Inflammatory macrophage treated with lipopolysaccharide for 1 hour (primary cell): ENCODE data around the gene KIRREL3.

Experiments used
- DNase-seq, 2 donors: peaks; one replicate each; pipeline ENCODE4 v3.0.0-alpha.2; 2020 to 2022

Gene KIRREL3

GRCh38 chr11:126497581-126498122 lies 502.9 kb downstream of the KIRREL3 start:
- no peak for DNase-seq

DNA sequence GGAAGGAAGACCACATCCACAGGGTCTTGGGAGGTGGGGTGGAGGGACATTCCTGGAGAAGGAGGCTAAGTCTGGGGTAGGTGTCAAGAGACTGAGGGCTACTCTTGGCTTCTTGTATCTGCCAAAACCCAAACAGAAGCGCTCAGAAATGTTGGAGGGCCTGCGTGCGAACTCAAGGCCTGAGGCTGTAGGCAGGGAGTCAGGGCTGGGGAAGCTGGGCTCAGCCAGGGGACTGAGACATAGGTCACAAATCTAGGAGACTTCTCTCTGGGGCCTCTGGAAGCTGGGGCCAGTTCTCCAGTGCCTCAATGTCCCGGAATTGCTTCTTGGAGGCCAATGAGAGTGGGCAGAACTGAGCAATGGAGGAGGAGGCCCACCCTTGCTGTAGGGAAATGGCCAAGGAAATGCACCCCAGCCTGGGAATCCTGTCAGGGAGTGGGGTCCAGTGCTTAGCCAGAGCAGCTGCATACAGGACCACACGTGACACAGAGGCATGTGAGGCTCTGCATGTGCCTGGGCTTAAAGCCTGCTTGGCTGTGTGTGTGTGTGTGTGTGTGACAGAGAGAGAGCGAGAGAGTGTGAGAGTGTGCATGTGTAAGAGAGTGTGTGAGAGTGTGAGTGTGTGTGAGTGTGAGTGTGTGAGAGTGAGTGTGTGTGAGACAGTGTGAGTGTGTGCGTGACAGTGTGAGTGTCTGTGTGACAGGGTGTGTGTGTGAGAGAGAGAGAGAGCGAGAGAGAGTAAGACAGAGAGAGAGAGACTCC lies 503.8 kb downstream of the KIRREL3 start:
- no peak for DNase-seq

GRCh38 chr11:126495281-126496220 lies 505.0 kb downstream of the KIRREL3 start:
- DNase-seq, result no peak

DNA sequence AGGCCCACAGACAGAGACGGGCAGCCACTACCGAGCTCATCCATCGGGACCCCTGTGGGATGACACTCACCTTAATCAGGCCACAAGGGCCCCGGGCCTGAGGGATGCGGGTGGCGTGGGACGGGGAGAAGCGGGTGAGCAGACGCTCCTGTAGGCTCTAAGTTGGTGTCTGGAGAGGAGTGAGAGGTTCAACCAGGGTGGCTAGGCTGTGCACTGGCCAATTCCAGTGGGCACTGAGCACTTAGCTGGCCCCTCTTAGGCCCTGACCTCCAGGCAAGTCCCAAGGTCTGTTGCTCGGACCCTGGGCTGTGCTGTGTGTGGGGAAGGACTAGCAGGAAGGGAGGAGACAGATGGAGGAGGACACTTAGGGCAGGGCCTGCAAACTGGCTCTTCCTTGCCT lies 505.7 kb downstream of the KIRREL3 start:
- DNase-seq, result no peak

DNA sequence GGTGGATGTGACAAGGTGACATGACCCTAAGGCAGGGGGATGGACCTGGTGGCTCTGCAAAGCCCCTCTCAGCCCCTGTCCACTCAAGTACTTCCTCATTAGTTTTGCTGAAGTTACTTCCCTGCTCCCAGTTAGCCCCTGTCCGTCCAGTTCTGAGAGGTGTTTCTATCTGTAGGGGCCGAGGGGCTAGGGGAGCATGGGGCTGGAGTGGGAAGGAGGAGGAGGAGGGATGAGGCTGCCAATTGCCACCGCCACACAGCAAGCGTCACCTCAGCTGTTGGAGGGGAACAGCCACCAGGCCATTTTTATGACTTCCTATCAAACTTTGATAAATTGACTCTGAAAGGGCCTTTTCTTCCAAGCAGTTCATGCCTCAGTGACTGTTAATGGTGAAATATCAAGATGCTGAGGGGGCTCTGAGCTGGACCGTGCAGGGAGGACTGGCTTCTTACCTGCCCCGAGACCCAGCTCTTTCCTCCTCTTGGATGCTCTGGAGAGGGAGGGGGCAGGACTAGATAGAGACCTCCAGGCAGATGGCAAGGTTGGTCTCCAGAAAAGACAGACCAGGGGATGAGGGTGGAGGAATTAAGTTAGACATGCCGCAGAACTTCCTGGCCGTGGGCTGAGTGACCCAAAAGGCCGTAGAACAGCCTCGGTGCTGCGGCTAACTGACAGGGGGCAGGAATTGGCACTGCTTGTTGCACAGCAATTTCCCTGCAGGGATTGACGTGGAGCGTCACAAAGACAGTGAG lies 508.1 kb downstream of the KIRREL3 start:
- no peak for DNase-seq

- no peak for DNase-seq
Measured at GRCh38 chr11:126491092-126491491, 509.5 kb downstream of the KIRREL3 start.

DNA sequence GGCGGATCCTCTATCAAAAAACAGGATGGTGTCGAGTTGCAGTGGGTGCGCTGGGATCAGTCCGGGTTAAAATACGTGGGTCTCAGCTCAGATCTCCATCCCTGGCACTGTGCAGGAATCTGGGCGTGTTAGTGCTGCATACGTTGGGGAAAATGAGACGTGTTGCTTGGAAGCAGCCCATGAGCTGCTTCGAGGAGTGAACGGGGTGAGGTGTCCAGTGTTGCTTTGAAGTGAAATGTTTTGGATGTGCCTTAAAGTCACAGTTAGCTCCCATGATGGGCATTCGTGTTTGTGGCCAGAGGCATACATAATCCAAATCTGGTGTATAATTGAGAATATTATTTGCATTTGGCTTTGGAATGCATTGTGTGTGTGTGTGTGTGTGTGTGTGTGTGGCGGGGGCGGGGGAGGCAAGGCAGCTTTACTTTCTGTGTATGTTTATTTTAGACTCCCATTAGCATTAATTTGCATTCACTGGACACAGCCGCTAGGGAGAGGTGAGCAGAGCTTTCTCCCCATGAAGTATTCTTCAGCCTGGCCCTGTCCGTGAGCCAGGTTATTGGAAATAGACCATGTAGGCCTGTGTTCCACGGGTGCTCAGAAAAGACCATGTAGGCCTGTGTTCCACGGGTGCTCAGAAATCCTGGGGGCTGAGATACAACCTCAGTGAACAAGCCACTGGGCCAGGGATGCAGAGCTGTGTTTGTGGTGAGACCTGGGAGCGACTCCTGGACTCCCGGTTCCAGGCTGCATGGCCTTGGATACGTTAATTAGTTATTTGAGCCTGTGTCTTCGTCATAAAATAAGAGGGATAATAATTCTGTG lies 510.5 kb downstream of the KIRREL3 start:
- no peak for DNase-seq

DNA sequence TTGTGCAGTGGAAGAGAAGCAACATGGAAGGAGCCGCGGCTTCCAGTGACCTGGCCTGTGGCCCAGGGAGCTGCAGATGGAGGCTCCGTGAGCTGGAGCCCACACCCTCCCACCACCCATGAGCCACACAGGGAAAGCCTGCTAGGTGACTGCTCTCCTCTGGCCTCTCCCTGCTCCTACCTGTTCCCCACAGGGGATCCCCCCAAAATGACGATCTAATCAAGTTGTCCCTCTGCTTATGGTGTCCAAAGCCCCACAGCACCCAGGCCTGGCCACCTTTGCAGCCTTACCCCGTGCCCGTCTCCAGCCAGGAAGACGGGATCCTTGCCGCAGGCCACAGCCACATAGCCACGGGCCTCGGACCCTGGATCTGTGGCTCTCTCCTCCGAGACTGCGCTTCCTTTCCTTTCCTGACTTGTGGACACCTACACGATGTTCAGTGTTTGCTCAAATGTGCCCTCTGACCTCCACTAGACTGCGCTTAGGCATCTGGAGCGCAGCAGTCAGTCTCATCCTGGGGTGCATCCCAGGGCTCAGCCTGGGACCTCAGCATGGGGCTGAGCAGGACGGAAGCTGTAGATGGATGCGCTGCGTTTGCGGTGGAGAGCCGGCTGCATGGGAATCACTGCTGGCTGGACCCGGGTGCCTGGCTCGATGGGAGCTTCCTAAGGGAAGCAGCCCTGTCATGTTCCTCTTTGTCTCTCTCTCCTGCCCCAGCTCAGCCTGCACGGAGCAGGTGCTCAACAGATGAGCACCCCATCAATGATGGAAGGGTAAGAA lies 511.8 kb downstream of the KIRREL3 start:
- no peak for DNase-seq

DNA sequence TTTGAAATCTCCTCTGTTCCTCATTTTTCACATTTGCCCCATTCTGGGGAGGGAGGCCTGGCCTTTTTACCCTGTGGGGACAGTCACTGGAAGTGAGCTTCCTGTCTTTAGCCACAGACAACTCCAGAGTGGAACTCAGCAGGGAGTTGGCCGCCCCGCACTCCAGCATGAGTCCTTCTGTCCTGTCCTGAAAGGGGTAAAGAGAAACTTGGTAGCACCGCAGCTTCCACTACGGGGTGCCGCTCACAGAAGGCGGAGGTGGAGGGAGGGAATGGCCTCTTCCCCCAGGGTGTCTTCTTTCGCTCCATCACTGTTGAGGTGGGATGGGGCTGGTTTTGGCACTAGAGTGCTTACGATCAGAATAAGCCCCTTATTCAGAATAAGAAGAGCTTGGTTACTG lies 512.9 kb downstream of the KIRREL3 start:
- DNase-seq, result no peak

- no peak for DNase-seq
Measured at GRCh38 chr11:126485986-126486635, 514.5 kb downstream of the KIRREL3 start.

GRCh38 chr11:126485021-126485792 lies 515.4 kb downstream of the KIRREL3 start:
- DNase-seq, result no peak

- no peak for DNase-seq
Measured at GRCh38 chr11:126484266-126484665, 516.3 kb downstream of the KIRREL3 start.

DNA sequence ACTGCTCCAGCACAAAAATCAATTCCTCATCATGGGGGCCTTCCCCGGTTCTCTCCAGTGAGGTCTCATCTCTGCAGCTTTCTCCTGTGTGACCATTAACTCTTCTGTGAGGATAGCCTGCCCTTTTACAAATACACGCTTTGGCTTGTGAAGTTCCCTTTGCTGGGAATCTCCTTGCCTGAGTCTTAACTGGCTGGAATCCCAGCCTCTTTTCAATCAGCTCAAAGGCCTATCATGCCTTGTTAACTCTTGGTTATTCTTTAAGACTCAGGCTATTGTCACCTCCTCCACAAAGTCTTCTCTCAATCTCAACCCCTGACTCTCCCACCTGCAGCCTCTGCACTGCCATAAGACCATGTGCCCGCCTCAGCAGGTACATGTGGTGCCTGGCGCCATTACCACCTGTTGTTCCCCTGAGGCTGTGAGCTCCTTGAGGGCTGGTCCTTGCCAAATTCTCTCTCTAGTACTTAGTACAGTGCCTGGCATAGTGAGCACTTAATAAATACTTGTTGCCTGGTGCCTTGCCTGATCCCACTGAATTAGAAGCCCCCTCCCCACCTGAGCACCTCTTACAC lies 516.9 kb downstream of the KIRREL3 start:
- DNase-seq, result no peak

GRCh38 chr11:126482586-126483108 lies 517.9 kb downstream of the KIRREL3 start:
- DNase-seq, result no peak

DNA sequence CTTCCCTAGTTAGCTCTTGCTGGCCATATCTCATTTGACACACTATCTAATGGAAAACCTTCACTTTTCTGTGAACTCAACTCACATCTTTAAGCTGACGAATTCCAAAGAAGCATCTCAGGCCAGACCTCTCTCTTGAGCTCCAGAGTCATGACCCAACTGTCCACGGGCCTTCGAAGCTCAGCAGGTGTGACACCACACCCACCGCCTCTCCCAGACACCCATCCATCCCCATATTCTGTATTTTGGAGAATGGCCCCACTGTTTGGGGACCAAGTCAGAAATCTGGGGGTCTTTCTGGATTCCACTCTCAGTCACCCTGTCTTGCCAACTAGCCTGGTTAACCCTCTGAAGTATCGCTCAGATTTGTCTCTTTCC lies 519.3 kb downstream of the KIRREL3 start:
- DNase-seq, result no peak

GRCh38 chr11:126480410-126481302 lies 519.9 kb downstream of the KIRREL3 start:
- peak; percentile 64 to 88 for DNase-seq

DNA sequence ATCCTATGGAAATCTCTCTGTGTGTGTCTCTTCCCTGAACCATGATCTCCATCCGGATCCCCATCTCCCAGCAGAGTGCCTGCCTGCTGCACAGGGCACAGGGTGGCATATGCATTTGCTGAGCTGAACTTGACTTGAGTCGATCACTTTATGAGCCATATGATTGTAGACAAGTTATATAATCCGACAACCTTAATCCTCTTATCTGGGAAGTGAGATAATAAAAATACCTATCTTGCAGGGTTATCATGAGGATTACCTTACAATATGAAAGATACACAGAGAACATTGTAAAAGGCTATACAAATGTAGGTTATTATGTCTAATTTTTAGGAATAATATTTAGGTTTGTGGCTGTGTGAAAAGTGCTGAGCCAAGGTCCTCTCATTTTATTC lies 520.6 kb downstream of the KIRREL3 start:
- DNase-seq, result no peak
